ENCODE results near the gene NIPSNAP3A. TPM values are rescaled to one million over a fixed set of nuclear protein-coding genes. Genes with fewer than 3 reads are reported as not detected.

Gene NIPSNAP3A
- polyA plus RNA-seq, 2 of the 4 experiments (the other 2 are of a cell fraction) = 20.1 to 34.5 TPM

- no peak for ATAC-seq
- CTCF ChIA-PET = no interaction called here
- H3K4me1 ChIP-seq = no peaks in the 10 kb centered on the region
- no peaks in the 10 kb centered on the region for H3K9me3 ChIP-seq
- TF ChIP-seq PHF8 (IDR thresholded peaks at IDR 0.05; ENCODE audit: borderline replicate concordance, low read depth) (no peak), RAD21 (conservative IDR thresholded peaks at IDR 0.05 in 1 of 2, IDR thresholded peaks at IDR 0.05 in 1 of 2) (no peak), HMGXB4 (CRISPR knock-in tag; IDR thresholded peaks at IDR 0.05; ENCODE audit: borderline replicate concordance) (no peak), MYC (IDR thresholded peaks at IDR 0.05; ENCODE audit: borderline replicate concordance, low read length) (no peak), HOXA7 (CRISPR knock-in tag; IDR thresholded peaks at IDR 0.05) (no peak), HOXB5 (CRISPR knock-in tag; IDR thresholded peaks at IDR 0.05) (no peak), MAX (IDR thresholded peaks at IDR 0.05) (no peak)
- no peak overlapping the region for H3K4me3 ChIP-seq
- no peak for DNase-seq (ENCODE audit: low read depth in 1 of 2, low spot score in 1 of 2)
- POLR2A ChIA-PET = no interaction called here
- no peak overlapping the region for H3K27ac ChIP-seq
- no peak for FAIRE-seq
- no peak overlapping the region for H3K4me2 ChIP-seq
- 59% methylated on average over 3 of the region's 3 CpGs for WGBS (ENCODE audit: missing lambda C conversion rate)
Observed at GRCh38 chr9:104788251-104788650, 40.8 kb downstream of the NIPSNAP3A start.

- no peak overlapping the region for H3K4me2 ChIP-seq
- no peak for ATAC-seq
Observed at GRCh38 chr9:104794070-104794469, 46.6 kb downstream of the NIPSNAP3A start.

More at GRCh38 chr9:104794070-104794469, 46.6 kb downstream of the NIPSNAP3A start:
- 86% methylated on average over 2 of the region's 2 CpGs for WGBS (ENCODE audit: missing lambda C conversion rate)
- ChIA-PET POLR2A (no interaction called here), CTCF (interaction anchor here (1.8 kb wide), 1 partner anchor 9 kb away, joined by 4 read pairs; no protein-coding TSS in a partner anchor)
- TF ChIP-seq REST (IDR thresholded peaks at IDR 0.05) (no peak), TP53 (CRISPR knock-in tag; IDR thresholded peaks at IDR 0.05) (no peak), RARB (CRISPR knock-in tag; IDR thresholded peaks at IDR 0.05) (no peak), HOXB13 (CRISPR knock-in tag; IDR thresholded peaks at IDR 0.05; ENCODE audit: low read depth) (no peak), CEBPB (IDR thresholded peaks at IDR 0.05) (no peak), RFX5 (IDR thresholded peaks at IDR 0.05) (no peak), GATA3 (IDR thresholded peaks at IDR 0.05; ENCODE audit: borderline replicate concordance) (no peak), POLR2AphosphoS2 (conservative IDR thresholded peaks at IDR 0.05; ENCODE audit: low read length) (no peak), SMC3 (IDR thresholded peaks at IDR 0.05) (no peak), NR3C1 (IDR thresholded peaks at IDR 0.05) (no peak), ZFP36 (IDR thresholded peaks at IDR 0.05; ENCODE audit: borderline replicate concordance, partially characterized antibody) (no peak), NPAS2 (CRISPR knock-in tag; IDR thresholded peaks at IDR 0.05; ENCODE audit: borderline replicate concordance) (no peak), MAFK (IDR thresholded peaks at IDR 0.05; ENCODE audit: partially characterized antibody) (no peak), TFCP2L1 (CRISPR knock-in tag; IDR thresholded peaks at IDR 0.05) (no peak), FOSL2 (IDR thresholded peaks at IDR 0.05) (no peak), FOSL2 (CRISPR knock-in tag; IDR thresholded peaks at IDR 0.05) (no peak), ZSCAN20 (CRISPR knock-in tag; IDR thresholded peaks at IDR 0.05) (no peak)
- FAIRE-seq (no peak), DNase-seq (ENCODE audit: low read depth in 1 of 2, low spot score in 1 of 2) (no peak)
- Histone ChIP-seq H3K9me3 (no peaks in the 10 kb centered on the region), H3K27ac (no peak overlapping the region), H3K4me3 (no peak overlapping the region), H3K4me1 (no peaks in the 10 kb centered on the region)

Data from A549 (cell line).